HG02840 (cell line): ENCODE measurements around the gene MLN.

Source experiments
- ATAC-seq: cut with Tn5 transposase; IDR thresholded peaks from one replicate; pipeline ENCODE4 v1.9.1; 2021; ENCODE audit warnings: mild to moderate bottlenecking, moderate library complexity, moderate number of reproducible peaks; ENCODE audit not compliant: unreplicated experiment, low FRiP score

MLN gene

DNA sequence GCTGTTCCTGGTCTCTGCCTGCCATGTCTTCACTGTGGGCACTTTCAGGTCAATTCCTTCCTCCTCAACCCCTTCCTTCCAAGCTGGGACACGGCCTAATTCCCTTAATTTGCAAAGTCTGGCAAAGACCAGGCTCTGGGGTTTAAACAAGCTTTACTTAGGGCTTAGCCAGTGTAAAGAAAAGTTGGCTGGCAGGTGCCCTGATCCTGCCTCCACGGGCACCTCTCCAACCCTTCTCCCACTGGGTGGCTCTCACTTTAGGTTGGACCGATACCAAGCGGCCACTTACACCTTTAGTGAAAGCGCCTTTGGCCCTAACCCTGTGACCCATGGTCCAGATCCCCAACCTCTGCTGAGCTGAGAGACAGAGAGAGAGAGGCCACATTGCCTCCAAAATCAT is 13.7 kb upstream of the MLN start:
- no peak for ATAC-seq

DNA sequence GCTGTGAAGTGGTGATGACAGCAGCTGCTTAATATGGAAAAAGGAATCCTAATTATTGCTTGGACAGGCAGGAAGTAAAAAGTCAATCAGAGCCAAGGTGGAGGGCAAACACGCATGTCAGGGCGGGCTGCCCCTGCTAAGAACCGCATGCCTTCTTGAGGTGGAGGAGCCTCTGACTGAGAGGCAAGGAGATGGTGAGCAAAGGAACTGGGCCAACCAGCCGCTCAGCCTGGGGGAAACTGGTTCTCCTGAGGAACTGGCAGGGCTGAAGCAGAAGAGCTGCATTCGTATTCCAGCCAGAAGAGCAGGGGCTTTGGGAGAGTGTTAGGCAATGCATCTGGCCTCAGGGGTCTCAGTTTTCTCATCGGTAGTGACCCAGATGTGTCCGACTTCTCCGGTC is 13.1 kb upstream of the MLN start:
- no peak for ATAC-seq

GRCh38 chr6:33815854-33816253 is 12.1 kb upstream of the MLN start:
- ATAC-seq: no peak

GRCh38 chr6:33813990-33814985 is 10.5 kb upstream of the MLN start:
- no peak for ATAC-seq

DNA sequence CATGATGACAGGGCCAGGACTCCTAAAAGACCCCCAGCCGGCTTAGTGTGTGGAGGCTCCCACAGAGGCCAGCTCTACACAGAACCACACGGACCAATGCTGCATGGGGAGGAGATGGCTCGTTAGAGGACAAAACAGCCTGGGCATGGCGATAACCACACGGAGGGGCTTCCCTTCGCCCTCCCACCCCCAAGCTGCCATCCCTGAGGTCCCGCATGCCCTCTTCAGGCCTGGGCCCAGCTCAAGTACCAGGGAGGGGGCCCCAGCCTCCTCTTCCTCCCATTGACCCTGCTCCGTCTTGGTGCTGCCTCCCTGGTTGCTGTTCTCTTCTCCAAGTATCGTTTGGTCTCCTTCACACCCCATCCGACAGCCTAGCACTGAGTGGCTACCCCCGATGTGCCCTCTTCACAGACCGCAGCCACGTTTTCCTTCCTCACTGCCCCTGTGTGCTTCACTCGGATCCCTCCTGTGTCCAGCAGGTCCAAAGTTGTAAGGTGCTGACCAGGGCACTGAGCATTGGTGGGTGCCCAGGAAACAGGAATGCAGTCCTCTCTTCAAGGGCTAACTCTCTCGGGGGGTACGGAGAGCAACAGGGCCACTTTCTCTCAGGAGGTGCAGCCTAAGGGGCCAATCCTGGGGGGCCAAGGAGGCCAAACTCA is 9.6 kb upstream of the MLN start:
- no peak for ATAC-seq

GRCh38 chr6:33812669-33813068 is 8.9 kb upstream of the MLN start:
- ATAC-seq: no peak

GRCh38 chr6:33809594-33809993 is 5.8 kb upstream of the MLN start:
- no peak for ATAC-seq

DNA sequence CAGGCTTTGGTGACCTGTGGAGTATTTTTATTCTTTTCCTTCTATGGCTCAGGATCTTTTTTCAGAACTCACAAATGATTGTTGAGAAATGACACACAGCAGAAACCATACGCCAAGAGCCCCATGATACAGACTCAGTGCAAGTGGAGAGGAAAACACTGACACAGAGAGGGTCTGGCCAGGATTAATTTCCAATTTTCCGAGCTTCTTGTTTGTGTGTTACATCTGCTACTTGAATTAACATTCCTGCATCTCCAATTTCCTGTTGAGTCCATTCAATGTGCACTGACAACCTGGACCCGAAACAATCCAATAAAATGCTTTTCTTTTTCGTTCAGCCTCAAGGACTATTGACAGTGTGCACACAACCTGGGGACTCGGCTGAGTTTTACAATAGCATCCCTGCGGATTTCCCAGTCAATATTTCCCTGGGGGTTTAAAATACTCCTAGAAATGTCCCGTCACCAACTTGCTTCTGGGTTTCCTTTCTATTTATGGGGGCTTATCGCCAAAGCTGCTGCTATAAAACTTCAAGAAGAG is 4.9 kb upstream of the MLN start:
- no peak for ATAC-seq

GRCh38 chr6:33807606-33808005 is 3.8 kb upstream of the MLN start:
- ATAC-seq: no peak

DNA sequence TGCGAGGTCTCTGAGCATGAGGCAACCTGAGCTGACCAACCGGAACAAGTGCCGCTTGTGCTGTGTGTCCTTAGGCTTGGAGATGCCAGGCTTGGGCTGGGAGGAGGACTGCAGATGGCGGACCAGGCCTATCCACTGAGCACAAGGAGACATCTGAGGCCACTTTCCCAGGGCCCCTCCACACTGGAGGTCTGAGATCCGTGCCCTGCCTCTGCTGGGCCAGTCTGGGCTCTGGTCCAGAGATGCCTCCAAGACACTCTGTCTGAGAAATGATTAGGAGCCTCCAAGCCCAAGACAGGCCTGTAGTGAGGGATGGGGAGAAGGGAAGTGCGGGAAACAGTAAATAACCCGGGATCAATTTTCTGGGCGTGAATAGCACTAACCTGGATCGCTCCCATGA is 3.0 kb upstream of the MLN start:
- ATAC-seq: no peak

DNA sequence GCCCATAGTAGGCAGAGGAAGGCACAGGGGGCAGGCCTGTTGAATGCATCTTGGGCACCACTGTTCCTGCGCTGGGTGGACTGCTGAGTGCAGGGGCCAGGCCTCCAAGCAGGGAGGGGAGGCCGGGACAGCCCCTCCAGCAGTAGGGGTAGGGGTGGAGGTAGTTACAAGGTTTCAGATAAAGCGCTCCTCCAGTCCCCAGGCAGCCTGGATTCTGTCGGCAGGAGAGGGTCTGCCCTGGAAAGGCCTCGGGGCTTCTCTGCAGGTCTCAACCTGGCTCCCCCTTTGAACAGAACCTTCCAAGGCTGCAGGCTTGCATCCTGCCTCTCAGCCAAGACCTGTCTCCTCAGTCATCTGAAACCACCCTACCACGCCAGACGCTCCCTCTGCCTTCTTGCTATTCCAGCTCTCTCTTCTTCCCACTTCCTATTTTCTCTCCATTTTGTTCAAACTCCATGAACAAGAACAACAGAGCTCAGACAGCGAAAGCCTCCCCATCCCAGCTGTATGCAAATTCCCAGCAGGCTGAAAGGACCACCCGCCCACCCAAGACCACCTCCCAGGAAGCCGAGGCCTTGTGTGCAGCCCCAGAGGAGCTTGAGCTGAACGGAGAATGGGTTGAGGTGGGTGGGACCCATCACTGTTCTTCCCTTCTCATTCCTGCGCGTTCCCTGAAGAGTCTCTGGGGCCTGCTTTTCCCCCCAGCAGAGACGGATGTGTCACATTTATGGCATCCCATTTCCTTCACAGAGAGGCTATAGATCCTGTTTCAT is 1.4 kb downstream of the MLN start:
- no peak for ATAC-seq

GRCh38 chr6:33801611-33802010 is 2.2 kb downstream of the MLN start:
- ATAC-seq: no peak

DNA sequence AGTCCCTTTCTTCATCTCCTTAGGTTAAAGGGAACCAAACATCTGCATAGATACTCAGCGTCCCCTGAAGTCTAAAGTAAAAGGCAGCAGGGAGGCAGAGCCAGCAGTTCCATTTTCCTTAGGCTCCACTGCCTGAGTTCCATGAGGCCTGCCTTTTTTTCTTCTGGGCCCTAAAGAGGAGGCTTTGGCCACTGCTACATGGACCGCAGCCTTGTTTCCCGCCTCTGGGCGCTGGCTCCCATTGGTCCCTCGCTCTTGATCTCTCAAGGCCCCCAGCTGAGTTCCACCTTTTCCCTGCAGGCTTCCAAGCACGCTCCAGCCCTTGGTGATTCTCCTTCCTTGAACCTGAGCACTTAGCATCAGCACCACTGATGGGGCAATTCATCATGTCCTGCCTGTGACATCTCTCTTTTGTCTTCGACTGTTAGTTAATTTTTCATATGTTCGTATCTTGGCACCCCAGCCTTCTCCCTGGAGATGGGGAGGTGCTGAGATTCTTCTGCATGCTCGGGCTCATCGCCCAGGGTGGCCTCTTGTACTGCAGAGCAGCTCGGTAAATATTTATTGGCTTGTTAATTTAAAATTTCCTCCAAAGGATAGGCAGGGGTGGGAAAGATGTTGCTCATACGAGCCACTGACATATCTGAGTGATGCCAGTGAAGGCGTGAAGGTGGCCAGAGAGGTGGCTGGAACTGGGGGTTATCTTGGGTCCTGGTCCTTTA is 3.4 kb downstream of the MLN start:
- ATAC-seq: no peak

DNA sequence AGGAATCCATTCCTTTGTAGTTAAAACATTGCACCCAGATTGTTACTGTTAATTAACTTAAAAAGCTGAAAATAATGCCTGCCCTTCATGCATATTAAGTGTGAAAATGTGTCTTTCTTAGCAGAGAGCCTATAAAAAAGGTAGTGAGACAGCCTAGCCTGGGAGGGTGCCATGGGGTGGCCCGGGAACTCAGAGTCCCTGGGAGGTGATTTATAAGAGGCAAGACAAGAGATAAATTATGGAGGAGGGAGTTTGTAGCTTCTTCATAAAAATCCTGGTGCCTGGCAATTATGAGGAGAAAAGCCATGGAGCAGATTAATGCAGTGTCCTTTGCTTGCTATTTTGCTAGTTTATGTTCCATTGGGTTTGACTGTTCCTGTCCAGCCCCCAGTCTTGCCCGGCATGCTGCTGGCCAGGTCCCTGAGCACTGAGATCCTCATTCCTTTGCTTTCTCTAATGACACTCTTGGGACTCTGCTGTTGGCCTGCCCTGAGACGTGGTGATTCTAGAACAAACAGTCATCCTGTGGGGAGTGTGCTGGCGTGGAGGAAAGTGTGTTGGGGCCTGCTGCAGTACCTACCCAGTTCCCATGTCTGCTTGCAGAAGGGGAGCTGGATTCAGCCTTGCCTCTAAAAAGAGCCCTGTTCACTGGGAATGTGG is 4.2 kb downstream of the MLN start:
- ATAC-seq: no peak

- no peak for ATAC-seq
Observed at GRCh38 chr6:33798343-33798848, 5.4 kb downstream of the MLN start.

DNA sequence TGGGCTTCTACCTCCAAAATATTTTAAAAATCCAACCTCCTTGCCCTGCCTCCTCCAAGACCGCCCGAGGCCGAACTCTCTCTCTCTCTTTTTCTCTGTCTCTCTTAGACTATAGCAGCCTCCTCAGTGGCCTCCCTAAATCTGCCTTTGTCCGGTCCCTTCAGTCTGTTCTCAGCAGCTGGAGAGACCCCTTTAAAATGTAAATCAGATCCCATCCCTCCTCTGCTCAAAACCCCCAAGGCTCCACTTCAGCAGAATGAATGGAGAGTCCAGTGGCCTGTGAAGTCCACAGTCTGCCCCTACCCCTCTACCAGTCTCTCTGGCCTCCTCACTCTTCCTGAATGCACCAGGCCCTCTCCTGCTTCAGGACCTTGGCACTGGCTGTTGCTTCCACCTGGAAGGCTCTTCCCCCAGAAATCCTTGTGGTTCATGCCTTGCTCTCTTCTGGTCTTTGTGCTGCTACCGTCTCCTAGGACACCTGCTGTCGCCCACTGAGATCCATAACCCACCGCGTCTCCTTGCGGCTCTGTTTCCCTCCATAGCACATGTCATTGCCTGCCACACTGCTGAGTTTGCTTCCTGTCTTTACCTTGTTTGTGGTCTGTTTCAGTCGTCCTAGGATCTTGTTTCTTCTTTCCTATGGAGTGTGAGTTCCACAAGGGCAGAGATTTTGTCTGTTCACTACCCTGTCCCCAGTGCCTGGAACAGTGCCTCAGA is 6.0 kb downstream of the MLN start:
- no peak for ATAC-seq

- no peak for ATAC-seq
Observed at GRCh38 chr6:33794910-33795623, 8.7 kb downstream of the MLN start.

DNA sequence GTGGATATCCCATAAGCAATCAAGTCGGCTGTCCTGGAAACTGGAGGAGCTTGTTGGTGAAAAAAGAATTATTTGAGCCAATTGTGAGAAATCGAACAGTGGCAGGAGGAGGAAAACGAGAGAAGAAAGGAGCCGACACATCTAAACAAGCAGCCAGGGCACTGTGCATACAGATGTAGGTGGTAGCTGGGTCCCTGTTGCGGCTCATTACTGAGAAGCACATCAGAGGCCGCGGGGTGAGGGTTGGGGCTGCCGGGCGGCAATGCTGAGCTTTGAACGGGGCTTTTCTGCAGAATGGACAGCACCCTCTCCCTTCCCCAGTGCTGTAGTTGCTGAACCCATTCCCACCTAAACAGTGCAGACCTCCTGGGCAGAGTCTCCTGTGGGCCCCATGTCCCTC is 10.8 kb downstream of the MLN start:
- no peak for ATAC-seq
